T-cell (primary cell): ENCODE data around the gene FAM120AOS. TPM values are rescaled to one million over a fixed set of nuclear protein-coding genes. Genes with fewer than 3 reads are reported as not detected.

Source experiments
- ATAC-seq, 4 experiments: fragments of 200-7000 bp in 3 of 4; fragments of 150-1000 bp in 1 of 4; cut with Tn5 transposase; replicated peaks in 1 of 4; 1 replicate in 3 of 4; 2 replicates in 1 of 4; pipeline ENCODE4 v1.10.0; 2021; ENCODE audit warnings: moderate library complexity in 3 of 4, mild to moderate bottlenecking in 2 of 4, moderate number of reproducible peaks in 1 of 4
- CTCF ChIA-PET, 2 donors: fragments of 300-600 bp; sonication (Branson Sonifier 250); formaldehyde crosslinking; loops; one replicate each; lab custom pipeline; 2022; ENCODE audit warnings: antibody characterized with exemption in 2 of 2; lab: Charles Lee
- POLR2A ChIA-PET, 2 donors: fragments of 300-600 bp; sonication (Branson Sonifier 250); formaldehyde crosslinking; loops; one replicate each; lab custom pipeline; 2022; ENCODE audit warnings: antibody characterized with exemption in 2 of 2; lab: Charles Lee
- DNase-seq, 35 experiments: peaks; one replicate each; pipeline versions ENCODE4 v3.0.0 to v3.0.0-alpha.2; 2013 to 2023
- H3K27ac ChIP-seq: one replicate; pipeline ENCODE4 v1.5.1; 2013; ENCODE audit warnings: low read length
- H3K27me3 ChIP-seq, 2 experiments: replicated peaks in 1 of 2; 1 replicate in 1 of 2; 2 replicates in 1 of 2; pipeline versions ENCODE4 v1.6.1 to v1.7.0; 2013; ENCODE audit warnings: low read length in 1 of 2, mixed read lengths in 1 of 2; ENCODE audit not compliant: control insufficient read depth in 2 of 2, insufficient read depth in 2 of 2; ENCODE audit errors: extremely low read depth in 1 of 2
- H3K36me3 ChIP-seq, 2 donors: 1 replicate in 1 of 2; 2 replicates in 1 of 2; pipeline versions ENCODE4 v1.6.1 to v1.7.0; 2013; ENCODE audit warnings: low read length in 1 of 2; ENCODE audit not compliant: control insufficient read depth in 2 of 2, insufficient read depth in 1 of 2; ENCODE audit errors: extremely low read depth in 1 of 2
- H3K4me1 ChIP-seq, 2 experiments: 1 replicate in 1 of 2; 2 replicates in 1 of 2; pipeline versions ENCODE4 v1.6.1 to v1.7.0; 2013; ENCODE audit warnings: low read length in 2 of 2, mixed read lengths in 1 of 2; ENCODE audit not compliant: insufficient read depth in 2 of 2, control insufficient read depth in 1 of 2; ENCODE audit errors: extremely low read depth in 1 of 2
- H3K4me3 ChIP-seq, 2 donors: 1 replicate in 1 of 2; 2 replicates in 1 of 2; pipeline versions ENCODE4 v1.5.1 to v1.7.0; 2013; ENCODE audit warnings: mild to moderate bottlenecking in 2 of 2, low read length in 1 of 2, moderate library complexity in 1 of 2; ENCODE audit not compliant: control insufficient read depth in 1 of 2; ENCODE audit errors: extremely low read depth in 1 of 2
- H3K9me3 ChIP-seq: 2 replicates; pipeline ENCODE4 v1.7.0; 2013
- H3K27ac Mint-ChIP-seq, 2 donors: one replicate each; pipeline ENCODE4 v1.8.0; 2020 to 2021; ENCODE audit warnings: mild to moderate bottlenecking in 2 of 2, mixed read lengths in 2 of 2
- H3K27me3 Mint-ChIP-seq, 2 donors: one replicate each; pipeline ENCODE4 v1.8.0; 2021 to 2022; ENCODE audit warnings: mixed read lengths in 2 of 2
- H3K36me3 Mint-ChIP-seq: one replicate; pipeline ENCODE4 v1.8.0; 2021; ENCODE audit warnings: mixed read lengths
- H3K4me1 Mint-ChIP-seq, 3 donors: one replicate each; pipeline ENCODE4 v1.8.0; 2020 to 2022; ENCODE audit warnings: mixed read lengths in 3 of 3, mild to moderate bottlenecking in 1 of 3
- H3K4me3 Mint-ChIP-seq, 3 donors: one replicate each; pipeline ENCODE4 v1.8.0; 2020 to 2022; ENCODE audit warnings: mild to moderate bottlenecking in 3 of 3, mixed read lengths in 3 of 3, moderate library complexity in 3 of 3
- H3K9me3 Mint-ChIP-seq, 3 donors: one replicate each; pipeline ENCODE4 v1.8.0; 2020 to 2022; ENCODE audit warnings: mixed read lengths in 3 of 3
- WGBS: methylation state at CpG from one replicate; pipeline ENCODE4 v1.1.5; 2013; ENCODE audit warnings: missing lambda C conversion rate; ENCODE audit not compliant: insufficient coverage; 5-methylcytosine and 5-hydroxymethylcytosine counted together
- total RNA-seq, 35 experiments: library from RNA in 6 of 35; stranded (reverse) in 6 of 35; fragments of 120-200 nt in 1 of 35; gene quantifications; one replicate each; pipeline versions ENCODE4 v1.2.1 to v1.2.4 and lab custom pipeline; 2013 to 2026

The FAM120AOS gene
- total RNA-seq, 5 donors from 2014 or later (not counting 1 experiment from before 2014, with no cell fraction given) = 35.7 to 44.0 (median 41.4) TPM

GRCh38 chr9:93466416-93467061 is 13.2 kb upstream of the FAM120AOS start:
- no peaks in the 10 kb centered on the region for H3K27me3 ChIP-seq
- Mint-ChIP-seq H3K9me3 (no peaks in the 10 kb centered on the region), H3K36me3 (peaks cover 13% of the 10 kb centered on the region), H3K4me3 (peak overlapping the region in 2 of 3 donors; percentile 7 to 39), H3K27me3 (no peaks in the 10 kb centered on the region), H3K4me1 (peaks cover 87 to 93% (median 92%) of the 10 kb centered on the region in 3 donors), H3K27ac (peak overlapping the region in 1 of 2 donors; percentile 37)
- CTCF ChIA-PET = interaction anchor here in 1 of 2 donors (2.4 kb wide), 1 partner anchor 13 kb away, joined by 12 read pairs; the partner anchor contains the start of gene FAM120AOS
- DNase-seq = no peak
- POLR2A ChIA-PET = no interaction called here
- no peak overlapping the region for H3K4me3 ChIP-seq
- H3K27ac ChIP-seq = no peak overlapping the region
- no peak for ATAC-seq
- WGBS = 58% methylated on average over 5 of the region's 7 CpGs
- peaks cover 0 to 4% of the 10 kb centered on the region in 2 donors for H3K36me3 ChIP-seq
- H3K4me1 ChIP-seq = peaks cover 38 to 40% of the 10 kb centered on the region in 2 experiments
- H3K9me3 ChIP-seq = no peaks in the 10 kb centered on the region

GRCh38 chr9:93465855-93466254 is 12.5 kb upstream of the FAM120AOS start:
- H3K27ac ChIP-seq = no peak overlapping the region
- no peak for DNase-seq
- H3K36me3 ChIP-seq = no peaks in the 10 kb centered on the region
- no peaks in the 10 kb centered on the region for H3K27me3 ChIP-seq
- peak overlapping the region in 1 of 3 donors; percentile 39 for H3K4me3 Mint-ChIP-seq
- CTCF ChIA-PET = interaction anchor here in 1 of 2 donors (2.4 kb wide), 1 partner anchor 12 kb away, joined by 12 read pairs; the partner anchor contains the start of gene FAM120AOS
- WGBS = 100% methylated on average over 1 of the region's 6 CpGs
- no peaks in the 10 kb centered on the region for H3K27me3 Mint-ChIP-seq
- H3K4me1 Mint-ChIP-seq = peaks cover 87 to 90% (median 89%) of the 10 kb centered on the region in 3 donors
- no peak for ATAC-seq
- H3K4me3 ChIP-seq = no peak overlapping the region
- peak overlapping the region in 1 of 2 donors; percentile 12 for H3K27ac Mint-ChIP-seq
- H3K9me3 ChIP-seq = no peaks in the 10 kb centered on the region
- POLR2A ChIA-PET = no interaction called here
- no peaks in the 10 kb centered on the region for H3K9me3 Mint-ChIP-seq
- peaks cover 40 to 41% of the 10 kb centered on the region in 2 experiments for H3K4me1 ChIP-seq
- H3K36me3 Mint-ChIP-seq = peaks cover 6% of the 10 kb centered on the region

GRCh38 chr9:93464876-93465275 is 11.5 kb upstream of the FAM120AOS start:
- WGBS = no CpG with 5 or more reads among the region's 2 CpGs
- DNase-seq = no peak
- peaks cover 87 to 89% (median 87%) of the 10 kb centered on the region in 3 donors for H3K4me1 Mint-ChIP-seq
- H3K36me3 Mint-ChIP-seq = peaks cover 1% of the 10 kb centered on the region
- Histone ChIP-seq H3K36me3 (no peaks in the 10 kb centered on the region), H3K4me1 (peaks cover 40 to 44% of the 10 kb centered on the region in 2 experiments), H3K27ac (peak overlapping the region; percentile 27), H3K27me3 (no peaks in the 10 kb centered on the region), H3K4me3 (no peak overlapping the region), H3K9me3 (no peaks in the 10 kb centered on the region)
- CTCF ChIA-PET = interaction anchor here (1.5 to 2.4 kb wide), 2 partner anchors 11 kb away, joined by 5 to 12 read pairs; partner anchors contain the start of gene FAM120AOS (in 2 of the 2)
- peak overlapping the region; percentile 73 to 80 for H3K27ac Mint-ChIP-seq
- peak in 1 of 4 experiments; percentile 23 for ATAC-seq
- H3K9me3 Mint-ChIP-seq = no peaks in the 10 kb centered on the region
- H3K27me3 Mint-ChIP-seq = no peaks in the 10 kb centered on the region
- POLR2A ChIA-PET = interaction anchor here (0.6 to 1.2 kb wide), 3 partner anchors 11 to 502 kb away, joined by 3 to 8 read pairs (median 4); partner anchors contain the start of gene FAM120AOS (in 1 of the 2)
- H3K4me3 Mint-ChIP-seq = peak overlapping the region; percentile 2 to 28 (median 22)

- POLR2A ChIA-PET = interaction anchor here (0.6 to 1.2 kb wide), 2 partner anchors 10 to 502 kb away, joined by 4 to 8 read pairs; partner anchors contain the start of gene FAM120AOS (in 1 of the 2)
- Histone ChIP-seq H3K36me3 (no peaks in the 10 kb centered on the region), H3K4me3 (no peak overlapping the region), H3K4me1 (peaks cover 40 to 44% of the 10 kb centered on the region in 2 experiments), H3K27me3 (no peaks in the 10 kb centered on the region), H3K27ac (peak overlapping the region; percentile 27), H3K9me3 (no peaks in the 10 kb centered on the region)
- Mint-ChIP-seq H3K27me3 (no peaks in the 10 kb centered on the region), H3K36me3 (peaks cover 3% of the 10 kb centered on the region), H3K9me3 (no peaks in the 10 kb centered on the region), H3K4me1 (peaks cover 90 to 91% (median 90%) of the 10 kb centered on the region in 3 donors), H3K4me3 (peak overlapping the region; percentile 2 to 28 (median 22)), H3K27ac (peak overlapping the region; percentile 73 to 80)
- CTCF ChIA-PET = interaction anchor here (1.0 to 2.4 kb wide), 3 partner anchors 10 to 12 kb away, joined by 3 to 12 read pairs (median 5); partner anchors contain the start of gene FAM120AOS (in 2 of the 2)
- DNase-seq (no peak), ATAC-seq (peak in 1 of 4 experiments; percentile 35)
- 100% methylated on average over 1 of the region's 3 CpGs for WGBS
Measured at GRCh38 chr9:93464395-93464794, 11.0 kb upstream of the FAM120AOS start.

GRCh38 chr9:93463638-93464248 is 10.4 kb upstream of the FAM120AOS start:
- no peaks in the 10 kb centered on the region for H3K9me3 Mint-ChIP-seq
- H3K4me3 Mint-ChIP-seq = peak overlapping the region; percentile 22 to 42 (median 34)
- peaks cover 90 to 91% (median 90%) of the 10 kb centered on the region in 3 donors for H3K4me1 Mint-ChIP-seq
- H3K4me1 ChIP-seq = peaks cover 35 to 45% of the 10 kb centered on the region in 2 experiments
- no peaks in the 10 kb centered on the region for H3K36me3 ChIP-seq
- H3K27ac ChIP-seq = peak overlapping the region; percentile 27
- no peaks in the 10 kb centered on the region for H3K9me3 ChIP-seq
- POLR2A ChIA-PET = interaction anchor here (0.9 to 1.2 kb wide), 2 partner anchors 9 to 10 kb away, joined by 3 to 4 read pairs; partner anchors contain the start of gene FAM120AOS (in 1 of the 2)
- no peak overlapping the region for H3K4me3 ChIP-seq
- peaks cover 3% of the 10 kb centered on the region for H3K36me3 Mint-ChIP-seq
- CTCF ChIA-PET = interaction anchor here (0.5 to 1.5 kb wide), 4 partner anchors 10 to 15 kb away, joined by 3 to 5 read pairs (median 4); partner anchors contain the start of gene FAM120AOS (in 2 of the 2)
- peak in 1 of 4 experiments; percentile 29 for ATAC-seq
- no peak for DNase-seq
- H3K27ac Mint-ChIP-seq = peak overlapping the region; percentile 73 to 80
- H3K27me3 Mint-ChIP-seq = no peaks in the 10 kb centered on the region
- no peaks in the 10 kb centered on the region for H3K27me3 ChIP-seq
- no CpG with 5 or more reads among the region's 4 CpGs for WGBS

- Histone ChIP-seq H3K27ac (no peak overlapping the region), H3K4me3 (no peak overlapping the region), H3K27me3 (no peaks in the 10 kb centered on the region), H3K36me3 (no peaks in the 10 kb centered on the region), H3K4me1 (peaks cover 26 to 46% of the 10 kb centered on the region in 2 experiments), H3K9me3 (no peaks in the 10 kb centered on the region)
- CTCF ChIA-PET = interaction anchor here in 1 of 2 donors (0.7 kb wide), 1 partner anchor 8 kb away, joined by 3 read pairs; no protein-coding TSS in a partner anchor
- H3K36me3 Mint-ChIP-seq = peaks cover 8% of the 10 kb centered on the region
- peaks cover 89 to 91% (median 90%) of the 10 kb centered on the region in 3 donors for H3K4me1 Mint-ChIP-seq
- H3K9me3 Mint-ChIP-seq = no peaks in the 10 kb centered on the region
- H3K4me3 Mint-ChIP-seq = no peak overlapping the region
- peak overlapping the region in 1 of 2 donors; percentile 30 for H3K27ac Mint-ChIP-seq
- no peaks in the 10 kb centered on the region for H3K27me3 Mint-ChIP-seq
- ATAC-seq = no peak
- POLR2A ChIA-PET = interaction anchor here in 1 of 2 donors (0.6 kb wide), 1 partner anchor 1170 kb away, joined by 8 read pairs; no protein-coding TSS in a partner anchor
- DNase-seq = no peak
- WGBS = no CpG with 5 or more reads among the region's 2 CpGs
Measured at GRCh38 chr9:93461821-93462220, 8.4 kb upstream of the FAM120AOS start.
